SIG-M5 (cell line): Measurements from ENCODE around the gene MS4A18.
"Not testable (repeated sequence)": the region's sequence is repeated elsewhere in the genome, so short reads cannot be mapped to it uniquely, and the experiment has no call there.

ENCODE experiments used
- DNase-seq: peaks from one replicate; lab custom pipeline; 2025; lab: John Stamatoyannopoulos, UW

The MS4A18 gene

DNA sequence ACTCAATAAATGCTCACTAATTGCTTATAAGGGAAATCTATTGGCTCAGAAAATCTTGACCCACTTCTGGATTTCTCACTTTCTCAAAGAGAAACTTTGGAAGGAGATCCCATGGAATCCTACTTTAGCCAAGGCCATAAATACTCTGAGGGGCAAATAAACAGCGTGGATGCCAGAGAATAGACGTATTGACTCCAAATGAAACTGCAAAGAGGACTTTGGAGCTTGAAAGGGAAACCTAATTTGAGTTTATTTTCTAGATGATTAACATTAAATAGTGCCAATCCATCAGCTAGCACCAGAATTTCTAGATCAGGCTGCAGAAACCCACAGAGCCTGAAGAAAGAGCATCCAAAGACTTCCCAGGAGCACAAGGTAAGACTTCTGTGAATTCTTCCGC, at the start of gene MS4A18:
Gene MS4A18 (plus strand): TSS at position 301 of the 400 bp plus-strand sequence.
- DNase-seq, result no peak

DNA sequence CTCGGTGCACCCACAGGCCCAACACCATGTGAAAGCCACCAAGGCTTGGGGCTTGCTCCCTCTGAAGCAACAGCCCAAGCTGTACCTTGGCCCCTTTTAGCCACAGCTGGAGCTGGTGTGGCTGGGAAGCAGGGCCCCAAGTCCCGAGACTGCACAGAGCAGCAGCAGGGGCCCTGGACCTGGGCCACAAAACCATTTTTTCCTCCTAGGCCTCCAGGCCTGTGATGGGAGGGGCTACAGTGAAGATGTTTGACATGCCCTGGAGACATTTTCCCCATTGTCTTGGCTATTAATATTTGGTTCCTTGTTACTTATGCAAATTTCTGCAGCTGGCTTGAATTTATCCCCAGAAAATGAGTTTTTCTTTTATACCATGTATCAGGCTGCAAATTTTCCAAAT, 46.3 kb upstream of the MS4A18 start:
- not testable (repeated sequence) for DNase-seq

DNA sequence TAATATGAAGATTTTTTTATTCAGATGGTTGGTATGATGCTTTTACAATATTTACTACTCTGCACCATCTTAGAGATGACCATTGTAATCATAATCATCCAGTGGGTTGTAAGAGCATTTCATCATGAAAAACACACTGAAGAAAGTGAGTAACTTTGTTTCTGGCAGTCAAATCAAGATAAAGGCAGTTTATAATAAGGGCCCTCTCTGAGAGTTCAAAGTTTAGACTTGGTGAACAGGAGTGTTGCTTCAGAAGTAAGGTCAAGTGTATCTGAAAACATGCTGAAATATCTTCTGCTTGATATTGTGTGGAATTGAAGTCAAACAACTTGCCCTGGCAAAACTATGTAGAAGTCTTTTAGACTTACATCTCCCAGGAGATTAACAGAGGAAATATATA, 44.6 kb upstream of the MS4A18 start:
- no peak for DNase-seq

DNA sequence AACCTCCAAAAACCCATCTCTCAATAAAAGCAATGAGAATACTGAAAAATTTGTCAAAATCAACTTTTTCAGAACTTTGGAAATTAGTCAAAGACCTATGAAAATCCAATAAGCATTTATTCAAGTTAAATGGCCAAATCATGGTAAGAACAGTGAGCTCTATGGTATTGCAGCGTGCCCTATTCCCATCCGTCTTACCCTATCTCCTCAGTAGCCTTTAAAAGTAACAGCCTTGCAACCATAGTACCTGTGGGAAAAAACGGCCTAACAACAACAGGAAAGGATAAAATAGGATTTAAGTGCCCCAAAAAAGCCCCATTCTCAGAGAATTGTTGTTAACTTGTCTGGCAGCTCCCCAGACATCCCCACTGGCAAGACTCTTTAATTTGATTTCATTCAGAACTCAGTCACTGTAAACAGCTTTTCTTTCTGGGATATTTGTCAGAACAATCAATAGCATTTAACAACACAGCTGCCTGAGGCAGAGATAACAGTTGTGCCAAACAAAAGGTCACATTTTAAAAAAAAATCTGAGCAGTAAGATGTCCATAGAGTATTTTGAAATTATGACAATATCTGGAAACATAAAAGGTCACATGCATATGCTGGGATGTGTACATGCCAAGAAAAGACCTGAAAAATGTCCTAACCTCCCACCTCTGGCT, 43.9 kb upstream of the MS4A18 start:
- DNase-seq, result no peak

DNA sequence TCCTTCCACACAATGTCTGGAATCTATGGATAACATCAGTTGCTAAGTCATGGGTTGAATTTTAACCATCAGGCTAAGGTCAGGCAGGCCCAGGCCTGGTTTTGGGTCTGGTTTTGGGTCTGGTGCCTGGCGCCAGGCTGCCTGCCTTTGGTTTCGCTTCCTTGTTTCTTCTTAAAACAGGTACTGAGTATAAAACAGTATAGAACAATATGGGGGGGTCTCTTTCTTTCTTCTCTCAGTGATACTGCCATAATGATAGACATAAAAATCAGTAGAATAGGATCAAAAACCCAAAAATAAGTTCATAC, 40.0 kb upstream of the MS4A18 start:
- not testable (repeated sequence) for DNase-seq

DNA sequence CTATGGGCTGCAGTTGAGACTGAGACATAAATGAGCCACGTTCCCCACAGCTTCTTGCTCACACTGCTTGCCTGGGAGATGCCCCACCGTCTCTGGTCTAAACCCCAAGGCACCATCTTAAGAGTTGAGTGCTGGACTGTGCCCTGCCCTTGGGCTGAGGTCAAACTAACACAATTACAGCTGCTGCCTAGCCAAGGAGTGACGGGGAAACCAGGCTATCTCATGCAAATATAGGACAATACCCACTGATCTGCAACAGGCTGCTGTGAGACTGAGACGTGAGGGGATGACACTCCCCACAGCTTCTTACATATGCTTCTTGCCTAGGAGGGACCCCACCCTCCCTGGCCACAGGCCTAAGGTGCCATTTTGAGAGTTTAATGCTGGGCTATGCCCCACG, 32.9 kb upstream of the MS4A18 start:
- DNase-seq, result no peak

DNA sequence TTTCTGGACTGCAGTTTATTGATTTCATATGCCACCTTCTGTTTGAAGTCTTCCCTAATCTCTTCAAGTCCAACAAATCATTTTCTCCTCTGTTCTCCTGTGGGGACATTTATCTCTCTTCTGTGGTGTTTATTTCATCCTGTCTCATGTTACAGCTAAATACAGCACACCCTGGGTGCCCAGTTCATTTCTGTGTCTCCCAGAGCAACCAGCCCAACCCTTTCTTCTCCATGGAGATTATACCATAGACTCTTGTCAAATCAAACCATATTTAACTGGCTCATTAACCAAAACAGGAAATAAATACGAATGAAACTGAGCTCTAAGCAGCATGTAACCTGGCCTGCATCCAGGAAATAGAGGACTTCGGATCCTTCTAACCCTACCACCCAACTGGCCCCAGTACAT, 25.2 kb upstream of the MS4A18 start, which contains the start of gene MS4A8:
Gene MS4A8 (plus strand): TSS at position 329 of the 408 bp plus-strand sequence. CDS start 1,249 bp downstream, outside the sequence.
- no peak for DNase-seq

DNA sequence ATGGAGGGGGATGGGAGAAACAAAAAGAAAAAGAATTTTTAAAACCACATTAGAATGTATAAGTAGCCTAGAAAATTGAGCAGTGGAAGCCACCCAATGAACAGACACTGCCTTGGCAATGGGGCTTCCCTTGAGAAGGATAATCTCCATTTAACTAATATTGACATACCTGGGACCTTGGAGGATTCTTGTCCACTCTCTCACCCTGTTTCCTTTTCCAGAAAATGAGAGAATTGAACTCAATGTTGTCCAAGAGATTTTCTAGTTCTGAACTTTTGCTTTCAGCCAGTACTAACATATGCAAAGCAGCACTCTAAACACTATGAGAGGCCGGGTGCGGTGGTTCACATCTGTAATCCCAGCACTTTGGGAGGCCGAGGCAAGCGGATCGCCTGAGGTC, 24.6 kb upstream of the MS4A18 start:
- no peak for DNase-seq

DNA sequence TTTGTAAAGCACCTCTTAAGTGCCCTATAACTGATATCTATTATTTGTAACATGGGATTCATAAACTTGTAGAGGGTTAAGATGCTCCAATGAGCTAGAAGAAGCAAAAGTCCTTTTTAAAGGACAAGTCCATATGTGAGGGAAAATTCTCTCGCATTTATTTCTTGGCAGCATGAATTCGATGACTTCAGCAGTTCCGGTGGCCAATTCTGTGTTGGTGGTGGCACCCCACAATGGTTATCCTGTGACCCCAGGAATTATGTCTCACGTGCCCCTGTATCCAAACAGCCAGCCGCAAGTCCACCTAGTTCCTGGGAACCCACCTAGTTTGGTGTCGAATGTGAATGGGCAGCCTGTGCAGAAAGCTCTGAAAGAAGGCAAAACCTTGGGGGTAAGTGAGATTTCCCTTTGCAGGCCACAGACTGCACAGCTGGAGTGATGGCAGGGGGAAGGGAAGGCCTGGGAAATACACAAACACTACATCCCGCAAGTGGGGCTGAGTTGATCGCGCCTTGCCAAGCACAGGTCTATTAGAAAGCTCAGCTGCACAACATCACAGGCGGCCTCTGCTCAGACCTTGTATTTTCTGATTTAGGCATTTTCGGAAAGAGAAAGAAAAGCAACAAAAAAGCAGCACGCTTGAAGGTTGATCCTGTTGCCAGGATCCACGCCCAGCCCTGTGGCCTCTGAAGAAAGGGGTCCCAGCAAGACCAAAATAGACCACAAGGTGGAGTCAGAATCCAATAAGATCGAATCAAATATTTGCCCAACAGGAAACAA, 23.6 kb upstream of the MS4A18 start:
- no peak for DNase-seq

DNA sequence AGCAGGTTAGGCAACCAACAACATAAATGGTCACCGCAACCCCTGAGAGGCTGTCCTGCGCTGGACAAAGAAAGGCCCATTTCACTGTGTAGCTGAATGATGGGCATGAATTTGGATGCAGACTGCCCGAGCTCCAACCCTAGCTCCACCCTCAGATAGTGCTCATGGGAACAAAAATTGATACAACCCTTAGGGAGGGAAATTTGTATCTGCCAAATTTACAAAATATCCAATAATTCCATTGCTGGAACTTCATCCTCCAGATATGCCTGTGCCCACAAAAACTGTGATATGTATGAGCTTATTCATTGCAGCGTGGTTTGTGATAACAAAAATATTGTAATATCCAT, 23.1 kb upstream of the MS4A18 start:
- DNase-seq, result no peak

DNA sequence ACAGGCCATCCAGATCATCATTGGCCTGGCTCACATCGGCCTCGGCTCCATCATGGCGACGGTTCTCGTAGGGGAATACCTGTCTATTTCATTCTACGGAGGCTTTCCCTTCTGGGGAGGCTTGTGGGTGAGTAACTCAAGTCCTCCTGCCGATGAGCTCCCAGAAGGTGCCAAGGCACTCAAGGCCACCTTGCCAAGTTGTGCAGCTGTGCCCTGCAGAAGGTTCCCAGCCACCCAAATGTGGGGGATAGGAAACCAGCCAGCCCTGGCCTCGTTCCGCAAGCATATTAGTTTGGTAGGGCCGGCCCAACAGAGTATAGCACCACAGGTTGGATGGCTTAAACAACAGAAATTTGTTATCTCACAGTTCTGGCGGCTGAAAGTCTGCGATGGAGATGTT, 21.1 kb upstream of the MS4A18 start:
- no peak for DNase-seq

DNA sequence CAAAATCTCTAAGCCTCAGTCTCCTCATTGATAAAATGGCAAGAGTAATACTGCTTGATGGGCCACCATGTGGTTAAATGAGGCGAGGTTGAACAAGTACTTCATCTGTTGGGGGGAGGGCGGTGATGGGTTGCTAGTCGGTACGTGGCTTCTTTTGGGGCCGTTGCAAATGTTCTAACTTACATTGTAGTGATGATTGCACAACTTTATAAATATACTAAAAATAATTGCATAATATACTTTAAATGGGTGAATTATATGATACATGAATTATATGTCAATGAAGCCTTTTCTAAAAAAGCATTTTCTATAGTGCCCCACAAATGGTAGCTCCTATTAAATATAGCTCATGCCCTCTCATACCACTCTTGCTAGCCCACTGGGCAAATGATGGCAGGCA, 18.6 kb upstream of the MS4A18 start:
- DNase-seq, result no peak

DNA sequence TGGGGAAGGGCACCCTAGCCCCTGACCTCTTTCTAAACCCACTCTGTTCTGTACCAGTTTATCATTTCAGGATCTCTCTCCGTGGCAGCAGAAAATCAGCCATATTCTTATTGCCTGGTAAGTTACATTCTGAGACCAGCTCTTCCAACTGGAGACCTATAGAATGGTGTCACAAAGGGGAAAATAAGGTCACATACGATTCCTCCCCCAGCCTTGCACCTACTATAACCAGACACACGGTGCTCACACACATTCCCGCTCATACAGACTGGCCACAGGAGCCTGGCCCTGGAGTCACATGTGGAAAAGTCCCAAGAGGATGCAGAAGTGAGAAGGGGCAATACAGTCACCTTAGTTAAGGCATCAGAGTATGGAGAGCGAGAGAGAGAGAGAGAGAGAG, 17.6 kb upstream of the MS4A18 start:
- no peak for DNase-seq

DNA sequence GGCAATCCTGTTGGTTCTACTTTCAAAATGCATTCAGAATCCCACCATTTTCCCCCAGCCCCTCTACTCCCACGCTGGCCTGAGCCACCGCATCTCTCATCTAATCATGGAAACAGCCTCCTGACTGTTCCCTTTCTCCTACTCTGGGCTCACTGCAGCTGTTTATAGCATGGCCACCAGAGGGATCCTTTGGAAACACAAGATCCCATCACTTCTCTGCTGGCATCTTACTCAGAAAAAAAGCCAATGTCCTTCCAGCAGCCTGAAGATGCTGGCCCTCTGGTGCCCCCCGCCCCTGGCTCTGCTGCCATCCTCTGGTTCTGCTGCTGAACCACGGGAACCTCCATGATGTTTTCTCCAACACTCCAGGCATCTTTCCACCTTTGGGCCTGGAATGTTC, 14.0 kb upstream of the MS4A18 start:
- DNase-seq, result no peak

DNA sequence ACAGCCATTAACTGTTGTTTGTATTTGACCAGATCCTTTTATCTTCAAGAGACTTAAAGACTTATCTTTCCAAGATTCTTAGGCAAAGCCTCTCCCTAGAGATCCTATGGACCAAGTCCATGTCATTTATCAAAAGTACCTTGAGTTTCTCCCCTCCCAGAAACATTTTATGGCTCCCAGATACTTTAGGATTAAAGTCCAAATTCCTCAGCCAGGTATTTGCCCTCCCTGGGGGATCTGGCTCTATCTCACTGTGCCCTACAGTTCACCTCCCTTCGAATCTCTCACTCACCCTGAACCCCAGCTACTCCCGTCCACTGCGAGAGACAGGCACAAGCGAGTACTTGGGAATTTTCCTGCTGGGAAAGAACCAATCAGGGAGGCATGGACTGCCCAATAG, 13.2 kb upstream of the MS4A18 start:
- DNase-seq, result no peak

DNA sequence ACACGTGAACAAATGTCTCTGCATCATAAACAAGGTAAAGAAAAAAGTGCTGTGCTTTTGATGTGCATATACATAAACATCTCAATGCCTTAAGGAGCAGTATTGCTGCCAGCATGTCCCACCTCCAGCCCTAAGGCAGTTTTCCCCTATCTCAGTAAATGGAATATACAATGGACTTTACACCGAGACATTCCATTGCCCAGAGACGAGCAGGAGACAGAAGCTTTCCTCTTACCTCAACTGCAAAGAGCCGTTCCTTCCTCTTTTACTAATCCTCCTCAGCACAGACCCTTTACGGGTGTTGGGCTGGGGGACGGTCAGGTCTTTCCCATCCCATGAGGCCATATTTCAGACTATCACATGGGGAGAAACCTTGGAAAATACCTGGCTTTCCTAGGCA, 11.1 kb upstream of the MS4A18 start:
- not testable (repeated sequence) for DNase-seq

DNA sequence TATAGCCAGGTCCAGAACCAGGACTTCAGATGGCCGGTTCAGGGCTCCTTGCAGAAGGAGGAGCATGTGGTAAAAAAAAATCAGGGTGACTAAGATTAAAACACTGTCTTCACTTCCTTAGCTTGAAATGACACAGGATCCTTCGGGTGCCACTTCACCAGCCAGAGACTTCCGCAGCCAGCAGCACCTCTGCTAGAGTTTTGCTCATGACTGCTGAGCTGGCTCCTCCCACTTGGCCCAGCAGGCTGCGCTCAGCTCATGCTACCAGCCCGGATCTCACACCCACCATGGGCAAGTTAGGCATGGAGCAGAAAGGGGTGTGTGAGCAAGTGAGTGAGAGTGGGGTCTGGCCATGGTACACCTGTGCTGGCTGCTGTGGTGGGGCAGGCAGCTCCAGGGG, 6.6 kb upstream of the MS4A18 start:
- no peak for DNase-seq

DNA sequence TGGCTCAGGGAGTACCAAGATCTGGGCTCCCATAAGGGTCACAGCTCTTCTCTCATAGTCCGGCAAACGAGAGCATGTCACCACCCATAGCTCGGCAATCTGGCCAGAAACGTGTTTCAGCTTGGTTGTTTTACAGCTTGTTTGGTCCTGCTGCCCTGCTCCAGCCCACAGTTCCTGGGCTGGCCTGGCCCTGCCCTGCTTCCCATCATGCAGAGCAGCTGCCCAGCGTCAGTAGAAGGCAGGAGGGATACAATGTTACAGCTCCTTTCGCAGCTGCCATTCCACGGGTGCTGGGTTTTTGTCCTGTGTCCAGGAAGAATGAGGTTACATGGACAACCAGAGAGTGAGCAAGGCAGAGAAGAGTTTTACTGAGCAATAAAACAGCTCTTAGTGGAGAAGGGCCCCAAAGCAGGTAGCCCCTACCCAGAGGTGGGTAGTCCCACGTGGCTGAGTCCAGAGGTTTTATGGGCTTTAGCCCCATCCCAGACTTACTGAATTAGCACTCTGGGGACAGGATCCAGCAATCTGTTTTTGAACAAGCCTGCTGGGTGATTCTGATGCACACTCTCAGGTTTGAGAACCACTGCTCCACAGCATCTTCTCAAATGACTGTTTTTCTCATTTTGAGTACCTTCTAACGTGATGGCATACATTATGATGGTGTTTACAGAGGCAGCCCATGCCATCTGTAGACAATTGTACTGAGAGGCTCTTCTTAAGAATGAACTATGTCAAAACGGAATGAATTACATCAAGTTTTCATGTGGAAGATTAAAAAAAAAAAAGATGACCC, 5.8 kb upstream of the MS4A18 start:
- DNase-seq, result no peak

DNA sequence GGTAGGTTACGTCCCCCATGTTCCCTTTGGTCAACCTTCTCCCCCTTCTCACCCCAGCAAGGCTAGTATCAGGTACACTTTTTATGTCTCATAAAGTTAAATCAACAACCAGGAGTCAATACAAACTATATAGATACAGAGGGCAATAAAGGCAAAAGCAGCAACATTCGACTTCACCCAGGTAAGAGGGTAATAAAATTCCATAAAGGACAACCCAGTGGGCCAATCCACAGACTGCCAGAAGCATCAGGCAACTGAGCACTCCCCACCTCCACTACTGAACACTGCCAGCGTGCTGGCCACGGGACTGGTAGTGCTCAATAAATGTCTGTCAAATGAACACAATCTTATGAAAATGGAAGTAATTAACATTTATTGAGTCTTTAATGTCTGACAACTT, 5.1 kb upstream of the MS4A18 start:
- DNase-seq, result no peak

DNA sequence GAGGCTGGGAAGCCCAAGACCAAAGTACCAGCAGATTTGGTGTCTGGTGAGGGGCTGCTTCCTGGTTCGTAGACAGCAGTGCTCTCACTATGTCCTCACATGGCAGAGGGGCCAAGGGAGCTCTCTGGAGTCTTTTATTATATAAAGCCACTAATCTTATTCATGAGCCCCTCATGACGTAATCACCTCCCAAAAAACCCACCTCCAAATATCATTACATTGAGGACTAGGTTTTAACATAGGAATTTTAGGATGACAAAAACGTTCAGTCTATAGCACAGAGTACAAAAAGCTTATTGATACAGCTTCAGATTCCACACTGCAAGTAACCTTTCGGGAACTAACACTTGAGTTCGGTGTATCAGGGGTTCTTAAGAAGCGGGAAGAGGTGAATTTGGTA, 4.1 kb upstream of the MS4A18 start:
- DNase-seq, result no peak

DNA sequence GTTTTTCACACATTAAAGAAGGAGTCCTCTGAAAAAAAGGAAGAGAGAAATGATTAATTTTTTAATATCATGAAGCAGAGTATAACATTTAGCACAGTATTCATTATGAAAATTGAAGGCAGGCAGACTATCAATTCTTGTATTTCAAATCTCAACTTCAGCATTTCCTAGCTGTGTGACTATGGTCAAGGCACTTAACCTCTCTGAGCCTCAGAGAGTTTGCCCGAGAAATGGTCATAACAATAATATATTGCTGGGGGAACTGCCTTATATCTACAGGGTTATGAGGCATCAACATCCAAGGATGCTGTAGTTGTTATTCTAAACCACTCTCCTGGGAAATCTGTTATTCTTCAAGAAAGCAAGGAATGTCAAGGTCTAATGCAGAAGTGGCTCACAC, 1.1 kb downstream of the MS4A18 start:
- DNase-seq, result no peak

DNA sequence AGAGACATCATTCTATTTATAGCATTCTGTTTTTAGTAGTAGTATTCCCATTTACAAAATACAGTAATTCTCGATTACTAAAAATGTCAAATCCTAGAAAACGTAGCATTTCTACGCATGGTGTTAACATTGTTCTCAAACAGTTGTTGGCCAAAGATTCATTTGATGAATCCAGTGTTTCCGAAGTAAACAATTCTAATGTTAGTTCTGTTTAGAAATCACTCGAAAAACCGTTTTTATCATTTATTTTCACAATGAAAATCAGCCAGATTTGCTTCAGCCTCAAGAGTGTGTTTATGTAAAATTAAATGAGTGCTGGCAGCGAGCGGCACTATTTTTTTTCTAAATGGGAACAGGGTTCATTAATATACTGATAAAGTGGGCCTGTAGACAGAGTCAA, 7.1 kb downstream of the MS4A18 start:
- DNase-seq, result no peak

DNA sequence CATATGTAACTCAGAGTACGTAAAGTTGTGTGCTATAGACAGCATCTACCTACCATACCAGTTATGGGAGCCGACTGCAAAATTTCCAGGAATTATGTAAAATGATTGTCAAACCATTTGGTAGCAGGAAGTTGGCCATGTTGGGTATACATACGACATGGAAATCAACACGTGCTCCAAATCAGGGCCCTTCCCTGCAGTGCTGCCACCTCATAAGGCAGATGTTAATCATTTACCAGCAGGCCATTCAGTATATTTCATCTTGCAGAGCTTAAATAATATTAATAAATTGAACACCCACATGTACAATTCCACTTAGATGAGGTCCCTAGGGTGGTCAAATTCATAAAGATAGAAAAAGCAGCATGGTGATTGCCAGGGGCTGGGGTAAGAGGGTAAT, 9.8 kb downstream of the MS4A18 start:
- DNase-seq, result no peak
